GM12892 (cell line): ENCODE measurements around the gene PECR.

Experiments used
- POLR2A ChIP-seq: IDR thresholded peaks from 2 replicates; pipeline ENCODE4 v1.6.1; 2011; ENCODE audit warnings: low read depth, low read length, control low read depth
- POLR2AphosphoS5 ChIP-seq: IDR thresholded peaks from 2 replicates; pipeline ENCODE4 v1.6.1; 2011; ENCODE audit warnings: low read depth, low read length, control low read depth

DNA sequence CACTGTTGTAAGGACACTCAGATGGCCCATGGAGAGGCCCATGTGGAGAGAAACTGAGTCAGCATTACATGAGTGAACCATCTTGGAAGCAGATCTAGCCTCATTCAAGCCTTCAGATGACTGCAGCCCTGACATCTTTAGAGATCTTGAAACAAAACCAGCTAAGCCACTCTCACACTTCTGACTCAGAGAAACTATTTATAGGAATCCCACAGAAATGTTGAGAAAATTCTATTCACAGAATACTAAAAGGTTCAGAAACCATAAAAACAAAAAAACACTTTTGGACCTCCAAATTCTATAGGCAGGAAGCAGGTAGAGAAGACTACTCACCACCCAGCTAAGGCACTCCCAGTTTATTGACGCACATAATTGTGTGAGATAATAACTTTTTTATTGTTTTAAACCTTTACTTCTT is 8.8 kb upstream of the PECR start:
- TF ChIP-seq POLR2A (no peak), POLR2AphosphoS5 (no peak)
